Osteoblast (primary cell): ENCODE measurements around the gene MORC2. TPM values are rescaled to one million over a fixed set of nuclear protein-coding genes. Genes with fewer than 3 reads are reported as not detected.
A peak's percentile ranks its signal among the peaks of the same experiment; 100 is the strongest.

Experiments
- DNase-seq: peaks from one replicate; pipeline ENCODE4 v3.0.0; 2011; ENCODE audit warnings: low spot score, mixed read lengths; ENCODE audit not compliant: insufficient read length; ENCODE audit errors: missing footprints
- H2AFZ ChIP-seq: 2 replicates; pipeline ENCODE4 v1.6.0; 2011; ENCODE audit warnings: mild to moderate bottlenecking, low read length
- H3K27ac ChIP-seq: 2 replicates; pipeline ENCODE4 v1.5.1; 2011; ENCODE audit warnings: mild to moderate bottlenecking, low read depth, low read length, moderate library complexity
- H3K27me3 ChIP-seq: 2 replicates; pipeline ENCODE4 v1.6.0; 2012; ENCODE audit warnings: mild to moderate bottlenecking, control low read depth, inconsistent platforms, low read length, moderate library complexity; ENCODE audit not compliant: insufficient read depth
- H3K36me3 ChIP-seq: 2 replicates; pipeline ENCODE4 v1.5.1; 2011; ENCODE audit warnings: mild to moderate bottlenecking, low read length, control low read depth, moderate library complexity; ENCODE audit not compliant: insufficient read depth
- H3K4me1 ChIP-seq: 2 replicates; pipeline ENCODE4 v1.5.1; 2011; ENCODE audit warnings: mild to moderate bottlenecking, low read length, control low read depth, moderate library complexity; ENCODE audit not compliant: insufficient read depth
- H3K4me2 ChIP-seq: 2 replicates; pipeline ENCODE4 v1.6.0; 2011; ENCODE audit warnings: mild to moderate bottlenecking, low read length; ENCODE audit not compliant: insufficient read depth
- H3K4me3 ChIP-seq: fragments of 200-600 bp; sonication (generic); 3 replicates; pipeline ENCODE4 v1.5.1; 2012; ENCODE audit warnings: mild to moderate bottlenecking, low read length, inconsistent platforms; ENCODE audit not compliant: insufficient read depth
- H3K79me2 ChIP-seq: 2 replicates; pipeline ENCODE4 v1.6.0; 2012; ENCODE audit warnings: mild to moderate bottlenecking, low read length, control low read depth, inconsistent platforms; ENCODE audit not compliant: insufficient read depth
- H3K9me3 ChIP-seq: 2 replicates; pipeline ENCODE4 v1.5.1; 2011; ENCODE audit warnings: low read depth, low read length, control low read depth
- H4K20me1 ChIP-seq: 2 replicates; pipeline ENCODE4 v1.6.0; 2012; ENCODE audit warnings: mild to moderate bottlenecking, low read length, control low read depth; ENCODE audit not compliant: insufficient read depth
- total RNA-seq: library from RNA; depleted of rRNA; stranded (reverse); fragments of >200 nt; gene quantifications from 2 replicates; pipeline ENCODE4 v1.2.3, GENCODE V29; 2012
- TF ChIP-seq, protein P1 (sequence below): IDR thresholded peaks from 2 replicates; pipeline ENCODE4 v1.5.1; 2011; ENCODE audit warnings: mild to moderate bottlenecking, low read depth, low read length, moderate library complexity; ENCODE audit errors: extremely low read depth

Gene MORC2
- total RNA-seq, 1 donor: 17.0 TPM

DNA sequence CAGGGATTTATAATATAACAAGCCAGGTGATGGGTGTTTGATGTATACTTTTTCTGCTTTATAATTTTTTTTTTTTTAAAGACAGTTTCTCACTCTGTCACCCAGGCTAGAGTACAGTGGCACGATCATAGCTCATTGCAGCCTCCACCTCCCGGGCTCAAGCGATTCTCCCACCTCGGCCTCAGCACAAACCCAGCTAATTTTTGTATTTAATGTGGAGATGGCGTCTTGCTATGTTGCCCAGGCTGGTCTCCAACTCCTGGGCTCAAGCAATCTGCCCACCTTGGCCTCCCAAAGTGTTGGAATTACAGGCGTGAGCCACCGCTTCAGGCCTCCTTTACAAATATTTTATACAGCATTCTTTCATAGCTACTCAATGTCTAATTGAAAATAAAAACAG is 48.6 kb downstream of the MORC2 start:
- no peak overlapping the region for H2AFZ ChIP-seq
- TF ChIP-seq, protein P1, sequence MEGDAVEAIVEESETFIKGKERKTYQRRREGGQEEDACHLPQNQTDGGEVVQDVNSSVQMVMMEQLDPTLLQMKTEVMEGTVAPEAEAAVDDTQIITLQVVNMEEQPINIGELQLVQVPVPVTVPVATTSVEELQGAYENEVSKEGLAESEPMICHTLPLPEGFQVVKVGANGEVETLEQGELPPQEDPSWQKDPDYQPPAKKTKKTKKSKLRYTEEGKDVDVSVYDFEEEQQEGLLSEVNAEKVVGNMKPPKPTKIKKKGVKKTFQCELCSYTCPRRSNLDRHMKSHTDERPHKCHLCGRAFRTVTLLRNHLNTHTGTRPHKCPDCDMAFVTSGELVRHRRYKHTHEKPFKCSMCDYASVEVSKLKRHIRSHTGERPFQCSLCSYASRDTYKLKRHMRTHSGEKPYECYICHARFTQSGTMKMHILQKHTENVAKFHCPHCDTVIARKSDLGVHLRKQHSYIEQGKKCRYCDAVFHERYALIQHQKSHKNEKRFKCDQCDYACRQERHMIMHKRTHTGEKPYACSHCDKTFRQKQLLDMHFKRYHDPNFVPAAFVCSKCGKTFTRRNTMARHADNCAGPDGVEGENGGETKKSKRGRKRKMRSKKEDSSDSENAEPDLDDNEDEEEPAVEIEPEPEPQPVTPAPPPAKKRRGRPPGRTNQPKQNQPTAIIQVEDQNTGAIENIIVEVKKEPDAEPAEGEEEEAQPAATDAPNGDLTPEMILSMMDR: no peak
- no peak overlapping the region for H3K4me2 ChIP-seq
- no peaks in the 10 kb centered on the region for H3K79me2 ChIP-seq
- no peak overlapping the region for H3K27ac ChIP-seq
- H3K36me3 ChIP-seq: no peaks in the 10 kb centered on the region
- H3K27me3 ChIP-seq: no peaks in the 10 kb centered on the region
- no peak overlapping the region for H3K4me3 ChIP-seq
- peaks cover 10% of the 10 kb centered on the region for H3K4me1 ChIP-seq
- DNase-seq: no peak
- H3K9me3 ChIP-seq: no peaks in the 10 kb centered on the region
- H4K20me1 ChIP-seq: no peaks in the 10 kb centered on the region

DNA sequence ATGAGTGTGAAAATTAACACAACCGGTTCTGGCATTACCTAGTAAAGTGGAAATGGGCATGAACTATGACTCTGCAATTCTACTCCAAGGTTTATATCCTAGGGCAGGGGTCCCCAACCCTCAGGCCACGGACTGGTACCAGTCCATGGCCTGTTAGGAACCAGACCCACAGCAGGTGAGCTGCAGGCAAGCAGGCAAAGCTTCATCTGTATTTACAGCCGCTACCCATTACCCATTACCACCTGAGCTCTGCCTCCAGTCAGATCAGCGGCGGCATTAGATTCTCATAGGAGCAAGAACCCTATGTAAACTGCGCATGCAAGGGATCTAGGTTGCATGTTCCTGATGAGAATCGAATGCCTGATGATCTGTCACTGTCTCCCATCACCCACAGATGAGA is 49.8 kb downstream of the MORC2 start:
- H3K4me3 ChIP-seq: no peak overlapping the region
- H3K4me1 ChIP-seq: peaks cover 10% of the 10 kb centered on the region
- TF ChIP-seq, protein P1: no peak
- no peaks in the 10 kb centered on the region for H3K9me3 ChIP-seq
- H3K4me2 ChIP-seq: no peak overlapping the region
- H3K79me2 ChIP-seq: no peaks in the 10 kb centered on the region
- DNase-seq: no peak
- H4K20me1 ChIP-seq: no peaks in the 10 kb centered on the region
- H3K27me3 ChIP-seq: no peaks in the 10 kb centered on the region
- H2AFZ ChIP-seq: no peak overlapping the region
- no peaks in the 10 kb centered on the region for H3K36me3 ChIP-seq
- no peak overlapping the region for H3K27ac ChIP-seq

DNA sequence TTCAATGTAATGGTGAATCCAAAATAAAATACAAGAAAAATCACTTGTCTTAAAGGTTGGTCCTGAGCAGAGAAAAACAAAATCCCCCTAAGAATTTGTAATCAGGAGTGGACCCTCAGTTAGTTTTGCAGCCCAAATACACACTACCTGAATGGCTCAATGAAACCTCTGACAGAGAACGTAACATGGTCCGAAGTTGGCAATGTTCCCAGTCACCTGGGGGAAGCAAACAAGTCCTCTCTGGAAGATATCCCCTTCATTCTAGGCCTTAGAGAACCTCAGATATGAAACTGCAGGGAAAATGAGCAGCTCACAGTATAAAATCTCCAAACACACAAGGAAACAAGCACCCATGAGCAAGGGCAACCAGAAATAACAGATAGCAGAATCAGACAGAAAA is 58.2 kb downstream of the MORC2 start:
- H2AFZ ChIP-seq: no peak overlapping the region
- H3K9me3 ChIP-seq: no peaks in the 10 kb centered on the region
- H3K4me1 ChIP-seq: no peaks in the 10 kb centered on the region
- H4K20me1 ChIP-seq: no peaks in the 10 kb centered on the region
- H3K27me3 ChIP-seq: no peaks in the 10 kb centered on the region
- TF ChIP-seq, protein P1: no peak
- H3K79me2 ChIP-seq: no peaks in the 10 kb centered on the region
- no peak for DNase-seq
- no peak overlapping the region for H3K4me3 ChIP-seq
- H3K4me2 ChIP-seq: no peak overlapping the region
- H3K36me3 ChIP-seq: no peaks in the 10 kb centered on the region
- no peak overlapping the region for H3K27ac ChIP-seq

DNA sequence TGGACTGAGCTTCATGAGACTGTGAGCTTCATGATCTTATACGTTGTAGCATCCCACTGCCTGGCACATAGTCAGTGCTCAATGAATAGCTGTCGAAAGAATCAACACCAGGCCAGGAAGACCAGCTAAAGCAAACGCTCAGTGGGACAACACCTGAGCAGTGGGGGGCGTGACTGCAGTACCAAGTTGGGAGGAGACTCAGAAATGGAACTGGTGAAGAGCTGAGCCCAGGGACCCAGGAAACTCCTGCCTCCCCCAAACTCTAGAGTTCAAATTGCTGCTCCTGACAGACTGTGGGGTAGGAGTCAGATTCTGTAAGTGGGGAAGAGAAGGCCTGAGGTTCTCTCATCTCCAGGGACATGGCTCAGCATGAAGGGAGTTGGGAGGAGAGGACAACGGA is 59.3 kb downstream of the MORC2 start:
- DNase-seq: peak; percentile 30
- Histone ChIP-seq H3K36me3 (no peaks in the 10 kb centered on the region), H3K27me3 (no peaks in the 10 kb centered on the region), H2AFZ (no peak overlapping the region), H3K4me3 (no peak overlapping the region), H4K20me1 (no peaks in the 10 kb centered on the region), H3K9me3 (no peaks in the 10 kb centered on the region), H3K27ac (no peak overlapping the region), H3K79me2 (no peaks in the 10 kb centered on the region), H3K4me1 (no peaks in the 10 kb centered on the region), H3K4me2 (no peak overlapping the region)
- TF ChIP-seq, protein P1: no peak
